K562 (cell line): Measurements from ENCODE around the gene CHAD. TPM values are rescaled to one million over a fixed set of nuclear protein-coding genes. Genes with fewer than 3 reads are reported as not detected.
A peak's percentile ranks its signal among the peaks of the same experiment; 100 is the strongest.

Experiments
- CREB3L1 ChIP-seq: fragments of 450-650 bp; IDR thresholded peaks from 2 replicates; pipeline ENCODE4 v1.6.1; 2014; ENCODE audit warnings: low read depth, mild to moderate bottlenecking, moderate library complexity, borderline replicate concordance
- HOMEZ ChIP-seq: fragments of 250-450 bp; sonication (Bioruptor Pico); IDR thresholded peaks from 2 replicates; pipeline ENCODE4 v1.4.0; 2020; ENCODE audit warnings: mild to moderate bottlenecking, moderate library complexity
- KAT8 ChIP-seq: fragments of 450-650 bp; IDR thresholded peaks from 2 replicates; pipeline ENCODE4 v1.6.1; 2016; ENCODE audit warnings: low read depth, mild to moderate bottlenecking
- KLF1 ChIP-seq: fragments of 450-650 bp; IDR thresholded peaks from 2 replicates; pipeline ENCODE4 v1.6.1; 2016; ENCODE audit warnings: missing genetic modification characterization, missing compliant biosample characterization
- L3MBTL2 ChIP-seq: fragments of 450-650 bp; IDR thresholded peaks from 2 replicates; pipeline ENCODE4 v1.6.1; 2016; ENCODE audit warnings: mild to moderate bottlenecking, moderate library complexity
- MEF2D ChIP-seq: conservative IDR thresholded peaks from 2 replicates; pipeline ENCODE4 v1.6.1; 2016; ENCODE audit warnings: low read depth, missing genetic modification characterization, missing compliant biosample characterization
- NFATC3 ChIP-seq: fragments of 450-650 bp; IDR thresholded peaks from 2 replicates; pipeline ENCODE4 v1.6.1; 2017; ENCODE audit warnings: mild to moderate bottlenecking
- SMAD1 ChIP-seq: fragments of 150-350 bp; IDR thresholded peaks from 2 replicates; pipeline ENCODE4 v1.6.1; 2014; ENCODE audit warnings: low read length, low read depth; ENCODE audit not compliant: partially characterized antibody
- SRSF7 ChIP-seq: fragments of 200-400 bp; formaldehyde crosslinking; optimal IDR thresholded peaks from 2 replicates; pipeline ENCODE3; 2017; ENCODE audit warnings: mild to moderate bottlenecking, low read depth, low read length
- STAT5A ChIP-seq: IDR thresholded peaks from 2 replicates; pipeline ENCODE4 v1.6.1; 2012; ENCODE audit warnings: low read length, inconsistent platforms, borderline replicate concordance
- USF2 ChIP-seq: sonication (generic); formaldehyde crosslinking; IDR thresholded peaks from 2 replicates; pipeline ENCODE4 v1.5.0; 2020; ENCODE audit warnings: missing genetic modification reagents
- ZBTB11 ChIP-seq, 3 experiments: fragments of 200-800 bp in 1 of 3; fragments of 250-450 bp in 1 of 3; fragments of 450-650 bp in 1 of 3; sonication (Bioruptor Pico) in 1 of 3; sonication (Bioruptor generic) in 1 of 3; formaldehyde crosslinking in 1 of 3; IDR thresholded peaks; 2 replicates each; pipeline versions ENCODE4 v1.6.1 to v1.8.0; 2016 to 2022; ENCODE audit warnings: mild to moderate bottlenecking in 2 of 3, missing genetic modification characterization in 2 of 3, missing compliant biosample characterization in 1 of 3, moderate library complexity in 1 of 3
- ZNF232 ChIP-seq: sonication (generic); formaldehyde crosslinking; IDR thresholded peaks from 2 replicates; pipeline ENCODE4 v1.8.0; 2022; ENCODE audit warnings: mild to moderate bottlenecking, missing genetic modification reagents
- ZNF518B ChIP-seq: fragments of 250-450 bp; sonication (Bioruptor Pico); IDR thresholded peaks from 2 replicates; pipeline ENCODE4 v1.5.0; 2021; ENCODE audit warnings: mild to moderate bottlenecking, moderate library complexity
- ZNF695 ChIP-seq: fragments of 450-650 bp; formaldehyde crosslinking; IDR thresholded peaks from 2 replicates; pipeline ENCODE4 v1.4.0; 2020; ENCODE audit warnings: mild to moderate bottlenecking, moderate library complexity
- ZNF696 ChIP-seq: fragments of 250-450 bp; sonication (Bioruptor Pico); conservative IDR thresholded peaks from 2 replicates; pipeline ENCODE4 v1.4.0; 2020; ENCODE audit warnings: mild to moderate bottlenecking, moderate library complexity
- polyA plus RNA-seq, 8 experiments: library from polyadenylated mRNA; depleted of rRNA in 4 of 8; stranded (reverse) in 5 of 8; unstranded in 3 of 8; fragments of >200 nt; fragmentation: Nextera tagmentation in 2 of 8; fragmentation: Illumina TruSeq in 1 of 8; extraction: Ambion mirVana in 2 of 8; extraction: Trizol in 1 of 8; gene quantifications; 2 replicates each; pipeline versions ENCODE4 v1.2.1 to v1.2.3, GENCODE V29; 2011 to 2014; ENCODE audit warnings: inconsistent platforms in 1 of 8, missing spikeins in 1 of 8
- total RNA-seq, 7 experiments: library from RNA; depleted of rRNA in 6 of 7; stranded (reverse); fragments of >200 nt in 6 of 7; fragmentation: Illumina TruSeq in 2 of 7; extraction: Trizol in 2 of 7; gene quantifications; 2 replicates each; pipeline versions ENCODE4 v1.2.1 to v1.2.3, GENCODE V29; 2011 to 2021; ENCODE audit warnings: low replicate concordance in 1 of 7

CHAD gene
- total and polyA plus RNA-seq, 9 of the 15 experiments (the other 6 are each of a cell fraction or from before 2014, with no cell fraction given): not detected

GRCh38 chr17:50425682-50426471 is 42.8 kb downstream of the CHAD start, which contains the start of gene ACSF2 (continued):
- no peak for TF ChIP-seq CREB3L1
- no peak for TF ChIP-seq NFATC3
- TF ChIP-seq ZNF696 (CRISPR knock-in tag): no peak
- 0 out of 6 replicates have a peak, but pooled peaks of 1 of the 3 experiments have one; percentile 22 for TF ChIP-seq ZBTB11 (CRISPR knock-in tag; IDR thresholded peaks at IDR 0.05)
- no peak for TF ChIP-seq KLF1 (tag)
- TF ChIP-seq STAT5A: no peak
- no peak for TF ChIP-seq HOMEZ (CRISPR knock-in tag)
- no peak for TF ChIP-seq SRSF7
- TF ChIP-seq MEF2D (tag): no peak
- no peak for TF ChIP-seq ZNF695 (CRISPR knock-in tag)
- TF ChIP-seq SMAD1: peak; percentile 35
- no peak for TF ChIP-seq ZNF518B (CRISPR knock-in tag)
- no peak for TF ChIP-seq ZNF232 (CRISPR knock-in tag)
- TF ChIP-seq L3MBTL2: peak; percentile 71; the same call in 1 of the 2 replicates
- no peak for TF ChIP-seq KAT8
- peak; percentile 78 for TF ChIP-seq USF2 (CRISPR knock-in tag)
